Right lobe of liver (tissue), 6 donors: ENCODE measurements around the gene SC5D. TPM values are rescaled to one million over a fixed set of nuclear protein-coding genes. Genes with fewer than 3 reads are reported as not detected.

ENCODE experiments used
- ATAC-seq, 4 donors: fragments of 200-7000 bp; cut with Tn5 transposase; one replicate each; pipeline ENCODE4 v1.9.1; 2020; ENCODE audit warnings: mild to moderate bottlenecking in 4 of 4, moderate library complexity in 4 of 4
- DNase-seq, 3 donors: peaks; one replicate each; pipeline ENCODE4 v3.0.0-alpha.2; 2020
- H3K27ac ChIP-seq, 3 donors: fragments of 200-600 bp; one replicate each; pipeline ENCODE4 v1.8.0; 2022
- H3K27me3 ChIP-seq, 2 donors: fragments of 200-600 bp; one replicate each; pipeline ENCODE4 v1.8.0; 2022
- H3K36me3 ChIP-seq, 4 donors: fragments of 200-600 bp; sonication (generic) in 1 of 4; one replicate each; pipeline versions ENCODE4 v1.5.1 to v1.8.0; 2017 to 2022; ENCODE audit warnings: control low read depth in 1 of 4
- H3K4me1 ChIP-seq, 4 donors: fragments of 200-600 bp; sonication (generic) in 1 of 4; one replicate each; pipeline versions ENCODE4 v1.5.1 to v1.8.0; 2017 to 2022; ENCODE audit warnings: control low read depth in 1 of 4
- H3K4me3 ChIP-seq, 3 donors: fragments of 200-600 bp; one replicate each; pipeline ENCODE4 v1.8.0; 2022
- H3K9me3 ChIP-seq, 4 donors: fragments of 200-600 bp; sonication (generic) in 1 of 4; one replicate each; pipeline versions ENCODE4 v1.5.1 to v1.8.0; 2017 to 2022; ENCODE audit warnings: control low read depth in 1 of 4
- POLR2A ChIP-seq: fragments of 450-650 bp; IDR thresholded peaks from one replicate; pipeline ENCODE4 v1.6.1; 2017; ENCODE audit warnings: antibody characterized with exemption, mild to moderate bottlenecking
- WGBS: methylation state at CpG from one replicate; pipeline ENCODE4 v1.1.6; 2018; ENCODE audit warnings: low coverage, low lambda C conversion rate; ENCODE audit not compliant: insufficient coverage; ENCODE audit errors: missing lambda C conversion rate; 5-methylcytosine and 5-hydroxymethylcytosine counted together
- intact Hi-C, 2 donors: fragments of 100-400 bp; cut with DNase I; formaldehyde crosslinking; loops; one replicate each; pipeline versions ENCODE4 v1.11.2 to v1.14.1; 2022
- total RNA-seq, 6 experiments: library from RNA; depleted of rRNA in 2 of 6; stranded (reverse); fragments of >200 nt in 2 of 6; fragmentation: NEBNext Ultra II Directional in 3 of 6; extraction: Animal tissue kit (Norgen Biotek cat#: 25700) in 3 of 6; gene quantifications; one replicate each; pipeline versions ENCODE4 v1.1.0 to v1.2.4, GENCODE V29; 2016 to 2023
- TF ChIP-seq, protein P1 (sequence below), 4 donors: fragments of 200-600 bp in 3 of 4; fragments of 450-650 bp in 1 of 4; IDR thresholded peaks; one replicate each; pipeline versions ENCODE4 v1.5.1 to v1.8.0; 2016 to 2022; ENCODE audit warnings: antibody characterized with exemption in 4 of 4, mild to moderate bottlenecking in 2 of 4
- donor health status: DM: no; HTN: yes; CAD: no.
- donor health status: DM: no; HTN: no; CAD: no.
- donor health status: DM: no; HTN: no; CAD: no.
- donor health status: DM: no; HTN: yes; CAD: no.
- donor health status: DM: no; HTN: yes; CAD: no.

Gene SC5D
- total RNA-seq, 6 experiments from 2014 or later = 58.9 to 126 (median 82.1) TPM

DNA sequence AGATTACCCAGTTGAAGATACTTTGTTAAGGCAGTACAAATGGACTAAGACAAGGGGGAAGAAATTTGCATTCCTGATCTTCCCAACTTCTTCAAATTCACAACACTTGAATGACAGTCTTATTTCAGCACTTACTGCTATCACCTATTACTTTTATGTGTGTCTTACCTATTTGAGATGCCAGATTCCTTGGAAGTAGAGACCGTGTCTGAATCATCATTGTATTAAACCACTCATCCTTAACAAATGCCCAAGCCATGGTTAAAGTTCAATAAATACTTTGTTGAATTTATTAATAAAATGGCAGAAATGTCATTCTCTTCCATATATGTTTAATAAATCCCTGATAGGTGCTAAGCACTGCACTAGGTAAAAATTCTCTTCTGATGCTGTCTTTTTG lies 18.3 kb downstream of the SC5D start:
- DNase-seq (no peak), ATAC-seq (no peak)
- Histone ChIP-seq H3K27ac (peak overlapping the region in 1 of 3 donors; percentile 6), H3K36me3 (peaks cover 0 to 30% (median 15%) of the 10 kb centered on the region in 4 donors), H3K4me1 (peaks cover 0 to 14% (median 0%) of the 10 kb centered on the region in 4 donors), H3K9me3 (no peaks in the 10 kb centered on the region), H3K4me3 (no peak overlapping the region), H3K27me3 (no peaks in the 10 kb centered on the region)
- TF ChIP-seq POLR2A = no peak
- TF ChIP-seq, protein P1, sequence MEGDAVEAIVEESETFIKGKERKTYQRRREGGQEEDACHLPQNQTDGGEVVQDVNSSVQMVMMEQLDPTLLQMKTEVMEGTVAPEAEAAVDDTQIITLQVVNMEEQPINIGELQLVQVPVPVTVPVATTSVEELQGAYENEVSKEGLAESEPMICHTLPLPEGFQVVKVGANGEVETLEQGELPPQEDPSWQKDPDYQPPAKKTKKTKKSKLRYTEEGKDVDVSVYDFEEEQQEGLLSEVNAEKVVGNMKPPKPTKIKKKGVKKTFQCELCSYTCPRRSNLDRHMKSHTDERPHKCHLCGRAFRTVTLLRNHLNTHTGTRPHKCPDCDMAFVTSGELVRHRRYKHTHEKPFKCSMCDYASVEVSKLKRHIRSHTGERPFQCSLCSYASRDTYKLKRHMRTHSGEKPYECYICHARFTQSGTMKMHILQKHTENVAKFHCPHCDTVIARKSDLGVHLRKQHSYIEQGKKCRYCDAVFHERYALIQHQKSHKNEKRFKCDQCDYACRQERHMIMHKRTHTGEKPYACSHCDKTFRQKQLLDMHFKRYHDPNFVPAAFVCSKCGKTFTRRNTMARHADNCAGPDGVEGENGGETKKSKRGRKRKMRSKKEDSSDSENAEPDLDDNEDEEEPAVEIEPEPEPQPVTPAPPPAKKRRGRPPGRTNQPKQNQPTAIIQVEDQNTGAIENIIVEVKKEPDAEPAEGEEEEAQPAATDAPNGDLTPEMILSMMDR (IDR thresholded peaks at IDR 0.05) = no peak
- 100% methylated on average over 1 of the region's 1 CpG for WGBS
- intact Hi-C loops = no loop called here

DNA sequence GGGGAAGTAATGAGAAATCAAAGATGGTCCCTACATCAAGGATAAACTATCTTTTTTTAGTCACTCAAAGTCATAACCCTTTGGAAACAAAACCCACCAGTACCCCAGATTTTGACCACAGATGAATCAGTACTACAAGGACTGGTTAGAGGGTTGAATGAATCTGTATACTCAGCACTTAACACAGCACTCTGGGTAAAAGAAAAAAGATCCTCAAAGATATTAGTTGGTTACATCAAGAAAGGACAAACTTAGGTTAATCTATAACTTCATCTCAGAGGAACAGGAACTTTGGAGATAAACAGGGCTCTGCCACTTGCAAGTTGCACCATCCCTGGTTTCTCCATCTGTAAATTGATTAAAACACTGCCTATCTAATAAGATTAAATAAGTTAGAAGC lies 18.8 kb downstream of the SC5D start:
- H3K4me1 ChIP-seq = peaks cover 0 to 14% (median 0%) of the 10 kb centered on the region in 4 donors
- DNase-seq (no peak), ATAC-seq (peak; percentile 64 to 86 (median 78))
- intact Hi-C loops = no loop called here
- H3K27me3 ChIP-seq = no peaks in the 10 kb centered on the region
- peak overlapping the region in 1 of 3 donors; percentile 6 for H3K27ac ChIP-seq
- peaks cover 0 to 27% (median 10%) of the 10 kb centered on the region in 4 donors for H3K36me3 ChIP-seq
- H3K9me3 ChIP-seq = no peaks in the 10 kb centered on the region
- TF ChIP-seq, protein P1 (IDR thresholded peaks at IDR 0.05) = no peak
- no peak for TF ChIP-seq POLR2A
- H3K4me3 ChIP-seq = no peak overlapping the region

DNA sequence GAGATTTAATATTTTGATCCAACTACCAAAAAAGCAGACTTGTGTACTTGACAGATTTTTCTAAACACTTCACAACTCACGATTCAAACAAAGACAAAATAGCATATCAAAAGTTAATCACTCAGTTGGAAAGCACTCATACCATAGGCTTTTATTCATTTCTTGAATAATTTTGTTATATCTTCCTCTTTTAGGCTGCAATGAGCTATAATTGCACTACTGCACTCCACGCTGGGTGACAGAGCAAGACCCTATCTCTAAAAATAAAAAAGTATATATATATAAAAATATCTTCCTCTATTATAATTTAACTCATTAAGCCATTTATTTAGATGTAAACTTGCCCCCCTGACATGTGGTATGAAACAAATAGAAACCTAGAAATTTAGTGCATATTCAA lies 19.9 kb downstream of the SC5D start:
- DNase-seq (no peak), ATAC-seq (no peak)
- Histone ChIP-seq H3K36me3 (peaks cover 0 to 16% (median 4%) of the 10 kb centered on the region in 4 donors), H3K4me1 (peaks cover 0 to 14% (median 0%) of the 10 kb centered on the region in 4 donors), H3K27ac (no peak overlapping the region), H3K27me3 (no peaks in the 10 kb centered on the region), H3K4me3 (no peak overlapping the region), H3K9me3 (no peaks in the 10 kb centered on the region)
- no peak for TF ChIP-seq POLR2A
- TF ChIP-seq, protein P1 (IDR thresholded peaks at IDR 0.05) = no peak
- WGBS = 74% methylated on average over 2 of the region's 2 CpGs
- intact Hi-C loops = no loop called here

DNA sequence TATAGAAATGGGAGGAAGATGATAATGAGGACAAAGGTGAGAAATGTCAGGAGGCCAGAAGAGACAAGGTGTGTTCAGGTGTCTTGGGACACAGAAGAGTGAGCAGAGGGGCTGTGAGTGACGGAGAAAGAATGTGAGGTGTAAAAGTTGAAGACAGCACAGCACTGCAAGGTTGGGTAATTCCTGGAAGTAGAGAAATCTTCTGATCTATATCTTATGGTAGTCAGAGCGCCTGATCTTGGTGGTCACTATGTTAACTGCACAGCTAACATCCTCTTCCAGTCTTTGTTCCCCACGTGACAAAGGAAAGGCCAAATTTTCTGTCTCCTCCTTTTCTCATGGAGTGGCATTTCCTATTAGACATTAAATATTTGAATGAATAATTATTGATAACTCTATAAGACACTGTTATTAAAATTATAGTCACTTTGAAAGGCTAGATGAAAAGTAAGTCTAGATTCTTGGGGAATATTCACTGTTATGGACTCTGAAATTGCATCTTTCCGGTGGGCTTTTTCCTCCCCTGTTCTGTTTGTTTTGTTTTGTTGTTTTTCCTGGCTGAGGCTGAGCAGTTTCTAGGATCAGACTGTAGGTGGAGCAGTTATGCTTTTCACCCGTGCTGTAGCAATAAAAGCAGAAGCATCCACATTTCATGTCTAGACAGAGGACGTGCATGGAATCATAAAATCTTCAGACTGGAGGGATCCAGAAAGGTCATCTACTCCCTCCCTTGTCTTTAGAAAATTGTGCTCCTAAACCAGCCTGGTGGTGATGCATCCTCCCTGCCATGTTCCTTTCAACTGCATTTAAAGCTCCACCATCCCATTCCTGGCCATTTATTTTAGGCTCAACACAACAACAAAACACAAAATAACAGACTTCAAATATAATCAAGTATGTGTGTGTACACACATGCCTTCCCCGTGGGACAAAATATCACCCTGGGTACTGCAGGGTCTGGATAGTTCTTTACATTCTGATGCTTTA lies 26.6 kb downstream of the SC5D start:
- TF ChIP-seq POLR2A = no peak
- TF ChIP-seq, protein P1 (IDR thresholded peaks at IDR 0.05) = peak; percentile 76 to 89 (median 80)
- no peak for DNase-seq
- Histone ChIP-seq H3K27ac (no peak overlapping the region), H3K4me3 (no peak overlapping the region), H3K9me3 (no peaks in the 10 kb centered on the region), H3K4me1 (no peaks in the 10 kb centered on the region), H3K36me3 (no peaks in the 10 kb centered on the region), H3K27me3 (no peaks in the 10 kb centered on the region)
- 16% methylated on average over 7 of the region's 7 CpGs for WGBS
- peak; percentile 83 to 85 (median 85) for ATAC-seq
- intact Hi-C loops = no loop called here
